Neural crest cell (in vitro differentiated cells): ENCODE results near the gene MASP2. TPM values are rescaled to one million over a fixed set of nuclear protein-coding genes. Genes with fewer than 3 reads are reported as not detected.

ENCODE experiments used
- DNase-seq: peaks from one replicate; pipeline ENCODE4 v3.0.0; 2021; ENCODE audit warnings: low read depth, mixed read lengths, low spot score
- H3K27ac Mint-ChIP-seq: one replicate; pipeline ENCODE4 v1.8.0; 2021; ENCODE audit warnings: mild to moderate bottlenecking, mixed read lengths; ENCODE audit not compliant: unreplicated experiment
- H3K27me3 Mint-ChIP-seq: 2 replicates; pipeline ENCODE4 v1.8.0; 2021; ENCODE audit warnings: low read depth, mild to moderate bottlenecking, mixed read lengths
- H3K36me3 Mint-ChIP-seq: 2 replicates; pipeline ENCODE4 v1.8.0; 2021; ENCODE audit warnings: low read depth, mild to moderate bottlenecking, mixed read lengths
- H3K4me1 Mint-ChIP-seq: 2 replicates; pipeline ENCODE4 v1.8.0; 2021; ENCODE audit warnings: mixed read lengths
- H3K4me3 Mint-ChIP-seq: one replicate; pipeline ENCODE4 v1.8.0; 2021; ENCODE audit warnings: mild to moderate bottlenecking, mixed read lengths
- H3K9me3 Mint-ChIP-seq: 2 replicates; pipeline ENCODE4 v1.8.0; 2021; ENCODE audit warnings: mixed read lengths
- total RNA-seq: library from RNA; stranded (reverse); gene quantifications from 2 replicates; pipeline ENCODE4 v1.2.1, GENCODE V29; 2021
- TF ChIP-seq, protein P1 (sequence below): fragments of 200-600 bp; sonication (generic); conservative IDR thresholded peaks from 2 replicates; pipeline ENCODE4 v1.5.0; 2021; ENCODE audit warnings: antibody characterized with exemption, mild to moderate bottlenecking

The MASP2 gene
- total RNA-seq, 1 donor from 2014 or later: not detected

DNA sequence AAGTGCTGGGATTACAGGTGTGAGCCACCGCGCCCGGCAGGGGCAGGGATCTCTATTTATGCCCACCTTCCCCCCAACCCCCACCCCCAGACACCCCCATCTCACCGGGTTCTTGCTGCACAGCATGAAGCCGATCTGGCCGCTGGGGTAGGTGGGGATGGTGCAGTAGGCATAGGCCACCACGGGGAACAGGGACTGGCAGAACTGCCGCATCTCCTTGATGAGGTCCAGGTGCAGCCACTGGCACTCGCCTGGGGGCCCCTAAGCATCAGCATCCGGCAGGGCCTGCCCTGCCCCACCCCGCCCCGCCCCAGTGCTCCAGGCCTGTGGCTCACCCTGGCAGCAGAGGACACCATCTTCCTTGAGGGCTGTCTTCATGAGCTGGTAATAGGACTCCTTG lies 8.6 kb upstream of the MASP2 start:
- no peaks in the 10 kb centered on the region for H3K27me3 Mint-ChIP-seq
- H3K4me1 Mint-ChIP-seq: peaks cover 12% of the 10 kb centered on the region
- TF ChIP-seq, protein P1, sequence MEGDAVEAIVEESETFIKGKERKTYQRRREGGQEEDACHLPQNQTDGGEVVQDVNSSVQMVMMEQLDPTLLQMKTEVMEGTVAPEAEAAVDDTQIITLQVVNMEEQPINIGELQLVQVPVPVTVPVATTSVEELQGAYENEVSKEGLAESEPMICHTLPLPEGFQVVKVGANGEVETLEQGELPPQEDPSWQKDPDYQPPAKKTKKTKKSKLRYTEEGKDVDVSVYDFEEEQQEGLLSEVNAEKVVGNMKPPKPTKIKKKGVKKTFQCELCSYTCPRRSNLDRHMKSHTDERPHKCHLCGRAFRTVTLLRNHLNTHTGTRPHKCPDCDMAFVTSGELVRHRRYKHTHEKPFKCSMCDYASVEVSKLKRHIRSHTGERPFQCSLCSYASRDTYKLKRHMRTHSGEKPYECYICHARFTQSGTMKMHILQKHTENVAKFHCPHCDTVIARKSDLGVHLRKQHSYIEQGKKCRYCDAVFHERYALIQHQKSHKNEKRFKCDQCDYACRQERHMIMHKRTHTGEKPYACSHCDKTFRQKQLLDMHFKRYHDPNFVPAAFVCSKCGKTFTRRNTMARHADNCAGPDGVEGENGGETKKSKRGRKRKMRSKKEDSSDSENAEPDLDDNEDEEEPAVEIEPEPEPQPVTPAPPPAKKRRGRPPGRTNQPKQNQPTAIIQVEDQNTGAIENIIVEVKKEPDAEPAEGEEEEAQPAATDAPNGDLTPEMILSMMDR: no peak
- H3K27ac Mint-ChIP-seq: no peak overlapping the region
- DNase-seq: no peak
- H3K4me3 Mint-ChIP-seq: peak overlapping the region; percentile 47
- peaks cover 4% of the 10 kb centered on the region for H3K36me3 Mint-ChIP-seq
- H3K9me3 Mint-ChIP-seq: no peaks in the 10 kb centered on the region

DNA sequence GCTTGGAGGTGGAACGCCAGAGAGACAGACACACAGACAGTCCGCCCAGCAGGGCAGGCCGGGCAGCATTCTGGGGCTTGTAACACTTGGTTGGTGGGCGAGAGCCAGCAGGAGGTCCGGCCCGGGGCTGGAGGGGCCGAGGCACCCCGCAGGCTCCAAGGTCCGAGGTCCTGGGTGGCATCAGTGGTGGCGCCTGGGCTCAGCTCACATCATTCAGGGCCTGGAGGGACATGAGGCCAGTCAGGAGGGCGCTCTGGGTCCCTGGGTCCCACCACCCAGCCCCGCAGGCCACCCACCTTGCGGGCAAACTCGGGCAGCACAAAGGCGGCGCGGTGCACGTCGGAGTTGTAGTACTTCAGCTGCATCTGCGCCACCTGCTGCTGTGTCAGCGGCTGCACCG lies 7.6 kb upstream of the MASP2 start:
- peaks cover 12% of the 10 kb centered on the region for H3K4me1 Mint-ChIP-seq
- H3K36me3 Mint-ChIP-seq: peaks cover 4% of the 10 kb centered on the region
- DNase-seq: no peak
- TF ChIP-seq, protein P1: no peak
- peak overlapping the region; percentile 37 for H3K4me3 Mint-ChIP-seq
- H3K27ac Mint-ChIP-seq: no peak overlapping the region
- no peaks in the 10 kb centered on the region for H3K27me3 Mint-ChIP-seq
- no peaks in the 10 kb centered on the region for H3K9me3 Mint-ChIP-seq

DNA sequence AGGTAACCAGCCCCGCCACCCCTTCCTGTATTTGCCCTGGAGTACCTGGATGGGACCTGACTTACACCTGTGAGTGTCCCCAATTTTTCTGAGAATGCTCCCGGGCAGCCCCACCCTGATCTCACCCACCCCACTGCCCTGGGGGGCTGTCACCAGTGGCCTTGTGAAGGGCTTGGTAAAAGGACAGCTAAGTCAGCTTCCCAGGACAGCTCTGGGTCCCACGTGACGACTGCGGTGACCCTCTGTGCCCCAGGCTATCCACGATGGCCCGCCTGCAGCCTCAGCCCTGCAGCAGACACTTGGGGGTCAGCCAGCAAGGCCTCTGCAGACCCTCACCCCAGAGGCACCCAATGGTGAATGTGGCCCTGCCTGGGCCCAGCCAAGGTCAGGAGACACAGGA lies 7.1 kb upstream of the MASP2 start:
- H3K27me3 Mint-ChIP-seq: no peaks in the 10 kb centered on the region
- peaks cover 12% of the 10 kb centered on the region for H3K4me1 Mint-ChIP-seq
- TF ChIP-seq, protein P1: no peak
- H3K9me3 Mint-ChIP-seq: no peaks in the 10 kb centered on the region
- DNase-seq: no peak
- peaks cover 4% of the 10 kb centered on the region for H3K36me3 Mint-ChIP-seq
- H3K27ac Mint-ChIP-seq: no peak overlapping the region
- peak overlapping the region; percentile 37 for H3K4me3 Mint-ChIP-seq

DNA sequence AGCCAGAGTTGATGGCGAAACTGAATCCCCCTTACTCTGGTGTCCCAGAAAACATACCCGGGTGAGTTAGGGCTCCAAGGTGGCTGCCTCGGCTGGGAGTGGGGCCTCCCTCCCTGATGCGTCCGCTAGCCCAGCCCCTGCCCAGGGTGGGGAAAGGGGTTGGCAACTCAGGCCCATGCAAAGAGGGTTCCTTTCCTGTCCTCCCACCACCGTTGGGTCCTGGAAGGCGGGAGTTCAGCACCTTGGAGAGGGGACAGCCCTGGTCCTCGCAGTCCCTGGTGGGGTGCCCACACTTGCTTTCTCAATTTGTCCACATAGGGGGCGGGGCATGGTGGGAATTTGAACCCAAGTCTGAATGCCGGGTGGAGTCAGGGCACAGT lies 6.7 kb upstream of the MASP2 start:
- no peak for DNase-seq
- no peaks in the 10 kb centered on the region for H3K9me3 Mint-ChIP-seq
- H3K27ac Mint-ChIP-seq: no peak overlapping the region
- TF ChIP-seq, protein P1: no peak
- H3K4me1 Mint-ChIP-seq: peaks cover 7% of the 10 kb centered on the region
- peaks cover 4% of the 10 kb centered on the region for H3K36me3 Mint-ChIP-seq
- no peak overlapping the region for H3K4me3 Mint-ChIP-seq
- no peaks in the 10 kb centered on the region for H3K27me3 Mint-ChIP-seq

DNA sequence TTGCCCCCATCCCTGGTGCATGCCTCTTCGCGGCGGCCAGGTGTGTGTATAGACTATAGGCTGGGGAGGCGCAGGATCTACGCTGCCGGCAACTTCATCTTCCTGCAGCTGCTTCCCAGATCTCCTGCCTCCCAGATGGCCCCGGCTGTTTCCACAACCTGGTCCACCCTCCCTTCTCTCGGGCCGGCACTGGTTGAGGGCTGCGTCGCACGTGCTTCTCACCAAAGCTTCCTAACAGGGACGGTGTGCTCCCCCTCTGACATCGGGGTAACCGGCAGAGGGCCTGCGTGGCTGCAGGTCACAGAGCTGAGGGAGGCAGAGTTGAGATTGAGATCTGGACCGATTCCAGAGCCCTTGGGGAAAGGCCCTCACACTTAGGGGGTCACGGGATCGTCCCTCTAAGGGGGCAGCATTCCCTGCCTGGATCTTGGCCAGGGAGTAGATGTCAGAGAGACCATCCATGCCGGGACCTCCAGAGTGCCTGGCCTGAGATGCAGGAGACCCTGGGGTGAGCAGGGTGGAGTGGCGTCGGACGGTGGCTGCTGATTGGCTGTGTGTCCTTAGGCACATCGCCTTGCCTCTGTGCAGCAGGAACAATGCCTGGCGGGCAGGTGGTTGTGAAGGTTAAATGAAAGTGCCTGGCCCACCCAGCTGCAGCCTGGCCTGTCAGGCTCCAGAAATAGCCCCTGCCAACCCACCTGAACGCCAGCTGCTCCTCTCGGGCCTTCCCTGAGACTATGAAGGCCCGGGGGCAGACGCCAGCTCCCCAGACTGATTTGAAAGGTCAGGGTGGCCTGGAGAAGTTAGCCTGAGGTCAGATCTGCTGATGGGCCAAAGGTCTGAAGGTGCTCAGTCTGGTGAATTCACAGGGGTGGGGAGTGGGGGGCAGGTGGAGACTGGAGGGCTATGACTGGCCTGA lies 6.1 kb upstream of the MASP2 start:
- Mint-ChIP-seq H3K27me3 (no peaks in the 10 kb centered on the region), H3K4me1 (peaks cover 4% of the 10 kb centered on the region), H3K36me3 (peaks cover 4% of the 10 kb centered on the region), H3K4me3 (peak overlapping the region; percentile 49), H3K27ac (no peak overlapping the region), H3K9me3 (no peaks in the 10 kb centered on the region)
- DNase-seq: no peak
- TF ChIP-seq, protein P1: no peak
